ENCODE results near the gene TMEM132A. TPM values are rescaled to one million over a fixed set of nuclear protein-coding genes. Genes with fewer than 3 reads are reported as not detected.
A peak's percentile ranks its signal among the peaks of the same experiment; 100 is the strongest.

Gene TMEM132A
- polyA plus RNA-seq, 2 of the 4 experiments (the other 2 are of a cell fraction): 18.1 to 88.0 TPM

- H3K9me3 ChIP-seq: no peaks in the 10 kb centered on the region
- no peaks in the 10 kb centered on the region for H3K4me1 ChIP-seq
- H3K27ac ChIP-seq: no peak overlapping the region
- ChIA-PET POLR2A (no interaction called here), CTCF (interaction anchor here (1.0 to 1.5 kb wide), 6 partner anchors 9 to 251 kb away, joined by 3 to 6 read pairs (median 5); no protein-coding TSS in a partner anchor)
- TF ChIP-seq RCOR1 (IDR thresholded peaks at IDR 0.05; ENCODE audit: low read depth, low read length) (no peak), CTCF (IDR thresholded peaks at IDR 0.05) (no peak), ZSCAN20 (CRISPR knock-in tag; IDR thresholded peaks at IDR 0.05) (no peak), TFCP2L1 (CRISPR knock-in tag; IDR thresholded peaks at IDR 0.05) (no peak), RFX5 (IDR thresholded peaks at IDR 0.05) (no peak), CEBPB (IDR thresholded peaks at IDR 0.05) (no peak)
- DNase-seq (ENCODE audit: low read depth in 1 of 2, low spot score in 1 of 2) (no peak), FAIRE-seq (no peak), ATAC-seq (no peak)
- 89% methylated on average over 7 of the region's 18 CpGs for WGBS (ENCODE audit: missing lambda C conversion rate)
- no peak overlapping the region for H3K4me2 ChIP-seq
- H3K4me3 ChIP-seq: no peak overlapping the region
Observed at GRCh38 chr11:60936467-60937143, 12.3 kb downstream of the TMEM132A start.

- no peak for ATAC-seq
Observed at GRCh38 chr11:60937144-60937527, 12.9 kb downstream of the TMEM132A start.

GRCh38 chr11:60937811-60938210, 13.6 kb downstream of the TMEM132A start:
- ChIA-PET CTCF (no interaction called here), POLR2A (no interaction called here)
- TF ChIP-seq NFE2L2 (conservative IDR thresholded peaks at IDR 0.05; ENCODE audit: low read length) (no peak), JUN (IDR thresholded peaks at IDR 0.05) (no peak), RAD21 (conservative IDR thresholded peaks at IDR 0.05 in 1 of 2, IDR thresholded peaks at IDR 0.05 in 1 of 2) (no peak), ZNF302 (CRISPR knock-in tag; IDR thresholded peaks at IDR 0.05) (no peak), FOSB (CRISPR knock-in tag; IDR thresholded peaks at IDR 0.05) (no peak), NPAS2 (CRISPR knock-in tag; IDR thresholded peaks at IDR 0.05; ENCODE audit: borderline replicate concordance) (no peak), HEYL (CRISPR knock-in tag; IDR thresholded peaks at IDR 0.05) (no peak), E2F6 (IDR thresholded peaks at IDR 0.05; ENCODE audit: borderline replicate concordance, low read depth) (no peak)
- WGBS (ENCODE audit: missing lambda C conversion rate): 90% methylated on average over 5 of the region's 8 CpGs
- FAIRE-seq (no peak), DNase-seq (ENCODE audit: low read depth in 1 of 2, low spot score in 1 of 2) (no peak), ATAC-seq (peak in 1 of 2 experiments; percentile 6; a peak in 1 of 6 replicates)
- Histone ChIP-seq H3K4me1 (no peaks in the 10 kb centered on the region), H3K9me3 (no peaks in the 10 kb centered on the region), H3K4me2 (no peak overlapping the region), H3K4me3 (no peak overlapping the region), H3K27ac (no peak overlapping the region)

More at GRCh38 chr11:60937144-60937527, 12.9 kb downstream of the TMEM132A start:
- CTCF ChIA-PET: interaction anchor here (1.0 to 1.5 kb wide), 5 partner anchors 9 to 250 kb away, joined by 3 to 6 read pairs (median 5); no protein-coding TSS in a partner anchor
- DNase-seq (ENCODE audit: low read depth in 1 of 2, low spot score in 1 of 2) (no peak), FAIRE-seq (no peak)
- no peaks in the 10 kb centered on the region for H3K4me1 ChIP-seq
- H3K4me3 ChIP-seq: no peak overlapping the region
- H3K4me2 ChIP-seq: no peak overlapping the region
- H3K27ac ChIP-seq: no peak overlapping the region
- POLR2A ChIA-PET: no interaction called here
- no peaks in the 10 kb centered on the region for H3K9me3 ChIP-seq
- 95% methylated on average over 12 of the region's 12 CpGs for WGBS (ENCODE audit: missing lambda C conversion rate)
- TF ChIP-seq NR3C1 (IDR thresholded peaks at IDR 0.05) (no peak), RCOR1 (IDR thresholded peaks at IDR 0.05; ENCODE audit: low read depth, low read length) (no peak), KDM1A (IDR thresholded peaks at IDR 0.05; ENCODE audit: low read depth) (no peak), NFE2L2 (conservative IDR thresholded peaks at IDR 0.05; ENCODE audit: low read length) (no peak), PHF8 (IDR thresholded peaks at IDR 0.05; ENCODE audit: borderline replicate concordance, low read depth) (no peak), MAZ (IDR thresholded peaks at IDR 0.05; ENCODE audit: borderline replicate concordance, low read depth, low read length) (no peak), ZNF302 (CRISPR knock-in tag; IDR thresholded peaks at IDR 0.05) (no peak), ZC3H11A (IDR thresholded peaks at IDR 0.05) (no peak), EHMT2 (IDR thresholded peaks at IDR 0.05; ENCODE audit: low read depth) (no peak), BHLHE40 (IDR thresholded peaks at IDR 0.05; ENCODE audit: low read depth, low read length) (no peak), RFX5 (IDR thresholded peaks at IDR 0.05) (no peak), CEBPB (IDR thresholded peaks at IDR 0.05) (no peak), SMC3 (IDR thresholded peaks at IDR 0.05) (no peak), FOSL2 (IDR thresholded peaks at IDR 0.05) (no peak), FOSL2 (CRISPR knock-in tag; IDR thresholded peaks at IDR 0.05) (no peak), HOXB13 (CRISPR knock-in tag; IDR thresholded peaks at IDR 0.05; ENCODE audit: low read depth) (no peak), MAX (IDR thresholded peaks at IDR 0.05) (no peak), E2F6 (IDR thresholded peaks at IDR 0.05; ENCODE audit: borderline replicate concordance, low read depth) (no peak), JUNB (IDR thresholded peaks at IDR 0.05) (no peak), HDAC2 (IDR thresholded peaks at IDR 0.05) (no peak)

Data from A549 (cell line).